Mucosa of stomach (tissue), 1 donor: ENCODE results near the gene TRAPPC12.
A peak's percentile ranks its signal among the peaks of the same experiment; 100 is the strongest.
"Not testable (repeated sequence)": the region's sequence is repeated elsewhere in the genome, so short reads cannot be mapped to it uniquely, and the experiment has no call there.

Source experiments
- H3K27me3 ChIP-seq: one replicate; pipeline ENCODE4 v1.7.0; 2013; ENCODE audit warnings: mild to moderate bottlenecking, low read length; ENCODE audit not compliant: control insufficient read depth, insufficient read depth
- H3K36me3 ChIP-seq: one replicate; pipeline ENCODE4 v1.7.0; 2013; ENCODE audit warnings: low read length; ENCODE audit not compliant: control insufficient read depth, insufficient read depth
- H3K4me1 ChIP-seq: one replicate; pipeline ENCODE4 v1.7.0; 2013; ENCODE audit warnings: mild to moderate bottlenecking, low read length; ENCODE audit not compliant: control insufficient read depth, insufficient read depth
- H3K4me3 ChIP-seq: one replicate; pipeline ENCODE4 v1.7.0; 2013; ENCODE audit warnings: low read length
- H3K9ac ChIP-seq: one replicate; pipeline ENCODE4 v1.7.0; 2013; ENCODE audit warnings: mild to moderate bottlenecking, low read length, moderate library complexity
- H3K9me3 ChIP-seq: one replicate; pipeline ENCODE4 v1.7.0; 2013; ENCODE audit warnings: mild to moderate bottlenecking, low read length, moderate library complexity; ENCODE audit not compliant: control insufficient read depth
- donor health status: Pancreatic carcinoma.

TRAPPC12 gene

GRCh38 chr2:3505771-3506170 lies 126.3 kb downstream of the TRAPPC12 start:
- Histone ChIP-seq H3K4me3 (no peak overlapping the region), H3K27me3 (no peaks in the 10 kb centered on the region), H3K4me1 (no peaks in the 10 kb centered on the region), H3K36me3 (peaks cover 2% of the 10 kb centered on the region), H3K9me3 (no peaks in the 10 kb centered on the region), H3K9ac (no peak overlapping the region)

- no peaks in the 10 kb centered on the region for H3K27me3 ChIP-seq
- H3K9ac ChIP-seq = no peak overlapping the region
- no peak overlapping the region for H3K4me3 ChIP-seq
- peaks cover 10% of the 10 kb centered on the region for H3K4me1 ChIP-seq
- peaks cover 18% of the 10 kb centered on the region for H3K36me3 ChIP-seq
- H3K9me3 ChIP-seq = no peaks in the 10 kb centered on the region
Observed at GRCh38 chr2:3512086-3512485, 132.6 kb downstream of the TRAPPC12 start.

GRCh38 chr2:3513026-3513810 lies 133.7 kb downstream of the TRAPPC12 start:
- no peak overlapping the region for H3K4me3 ChIP-seq
- H3K9ac ChIP-seq = no peak overlapping the region
- peaks cover 10% of the 10 kb centered on the region for H3K4me1 ChIP-seq
- no peaks in the 10 kb centered on the region for H3K27me3 ChIP-seq
- no peaks in the 10 kb centered on the region for H3K9me3 ChIP-seq
- peaks cover 18% of the 10 kb centered on the region for H3K36me3 ChIP-seq

DNA sequence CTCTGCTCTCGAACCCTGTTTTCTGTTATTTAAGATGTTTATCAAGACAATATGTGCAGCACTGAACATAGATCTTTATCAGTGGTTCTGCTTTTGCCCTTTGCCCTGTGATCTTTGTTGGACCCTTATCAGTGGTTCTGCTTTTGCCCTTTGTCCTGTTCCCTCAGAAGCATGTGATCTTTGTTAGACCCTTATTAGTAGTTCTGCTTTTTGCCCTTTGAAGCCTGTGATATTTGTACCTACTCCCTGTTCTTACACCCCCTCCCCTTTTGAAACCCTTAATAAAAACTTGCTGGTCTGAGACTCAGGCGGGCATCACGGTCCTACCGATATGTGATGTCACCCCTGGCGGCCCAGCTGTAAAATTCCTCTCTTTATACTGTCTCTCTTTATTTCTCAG lies 135.9 kb downstream of the TRAPPC12 start:
- not testable (repeated sequence) for H3K9me3 ChIP-seq, H3K27me3 ChIP-seq, H3K4me3 ChIP-seq, H3K9ac ChIP-seq
- peaks cover 18% of the 10 kb centered on the region for H3K36me3 ChIP-seq
- H3K4me1 ChIP-seq = peaks cover 19% of the 10 kb centered on the region

DNA sequence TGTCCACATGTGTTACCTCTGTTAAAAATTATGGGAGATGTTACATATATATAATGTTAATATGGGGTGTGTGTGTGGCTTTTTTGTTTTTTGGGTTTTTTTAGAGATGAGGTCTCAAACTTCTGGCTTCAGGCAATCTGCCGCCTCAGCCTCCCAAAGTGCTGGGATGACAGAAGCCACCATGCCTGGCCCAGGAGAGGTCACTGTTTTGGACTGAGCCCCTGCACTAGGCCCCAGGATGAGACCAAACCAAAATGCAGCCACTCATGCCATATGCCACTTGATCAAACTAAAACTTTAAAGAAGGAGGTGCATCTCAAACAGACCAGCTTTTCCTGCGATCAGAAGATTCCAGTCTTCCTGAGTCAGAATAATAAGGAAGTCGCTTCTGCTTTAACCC lies 137.3 kb downstream of the TRAPPC12 start:
- Histone ChIP-seq H3K36me3 (peaks cover 11% of the 10 kb centered on the region), H3K9ac (no peak overlapping the region), H3K4me1 (peaks cover 22% of the 10 kb centered on the region), H3K9me3 (no peaks in the 10 kb centered on the region), H3K27me3 (no peaks in the 10 kb centered on the region), H3K4me3 (no peak overlapping the region)

GRCh38 chr2:3517948-3518495 lies 138.5 kb downstream of the TRAPPC12 start:
- Histone ChIP-seq H3K9me3 (no peaks in the 10 kb centered on the region), H3K36me3 (peaks cover under 1% of the 10 kb centered on the region), H3K9ac (peak overlapping the region; percentile 89), H3K4me3 (peak overlapping the region; percentile 23), H3K4me1 (peaks cover 23% of the 10 kb centered on the region), H3K27me3 (no peaks in the 10 kb centered on the region)

- H3K27me3 ChIP-seq = no peaks in the 10 kb centered on the region
- no peaks in the 10 kb centered on the region for H3K9me3 ChIP-seq
- H3K4me1 ChIP-seq = peaks cover 18% of the 10 kb centered on the region
- H3K4me3 ChIP-seq = peak overlapping the region; percentile 23
- no peaks in the 10 kb centered on the region for H3K36me3 ChIP-seq
- H3K9ac ChIP-seq = peak overlapping the region; percentile 89
Observed at GRCh38 chr2:3518496-3519254, 139.2 kb downstream of the TRAPPC12 start.

GRCh38 chr2:3519255-3520205 lies 140.0 kb downstream of the TRAPPC12 start, which contains the start of gene ADI1:
Gene ADI1 (minus strand): TSS chr2:3519531. CDS start chr2:3519487, 44 bp downstream.
- no peaks in the 10 kb centered on the region for H3K9me3 ChIP-seq
- peak within 1 kb of the TSS; percentile 89 for H3K9ac ChIP-seq
- H3K27me3 ChIP-seq = no peaks in the 10 kb centered on the region
- H3K4me3 ChIP-seq = peak within 1 kb of the TSS; percentile 23
- no peaks in the 10 kb centered on the region for H3K36me3 ChIP-seq
- peaks cover 25% of the 10 kb centered on the region for H3K4me1 ChIP-seq

GRCh38 chr2:3520591-3520990 lies 141.1 kb downstream of the TRAPPC12 start:
- Histone ChIP-seq H3K4me3 (no peak overlapping the region), H3K9ac (no peak overlapping the region), H3K36me3 (no peaks in the 10 kb centered on the region), H3K4me1 (peaks cover 36% of the 10 kb centered on the region), H3K9me3 (no peaks in the 10 kb centered on the region), H3K27me3 (no peaks in the 10 kb centered on the region)

GRCh38 chr2:3522961-3523421 lies 143.5 kb downstream of the TRAPPC12 start:
- Histone ChIP-seq H3K9me3 (no peaks in the 10 kb centered on the region), H3K36me3 (no peaks in the 10 kb centered on the region), H3K9ac (no peak overlapping the region), H3K27me3 (no peaks in the 10 kb centered on the region), H3K4me3 (no peak overlapping the region), H3K4me1 (peaks cover 36% of the 10 kb centered on the region)

GRCh38 chr2:3523551-3524041 lies 144.1 kb downstream of the TRAPPC12 start:
- no peak overlapping the region for H3K9ac ChIP-seq

More at GRCh38 chr2:3523551-3524041, 144.1 kb downstream of the TRAPPC12 start:
- no peaks in the 10 kb centered on the region for H3K9me3 ChIP-seq
- no peak overlapping the region for H3K4me3 ChIP-seq
- H3K4me1 ChIP-seq = peaks cover 36% of the 10 kb centered on the region
- no peaks in the 10 kb centered on the region for H3K36me3 ChIP-seq
- H3K27me3 ChIP-seq = no peaks in the 10 kb centered on the region
